GM12891 (cell line): ENCODE data around the gene SERPINA4.

Experiments used
- POLR2A ChIP-seq: IDR thresholded peaks from 2 replicates; pipeline ENCODE4 v1.6.1; 2011; ENCODE audit warnings: low read depth, low read length, control low read depth
- POLR2AphosphoS5 ChIP-seq: IDR thresholded peaks from 2 replicates; pipeline ENCODE4 v1.6.1; 2011; ENCODE audit warnings: low read depth, low read length, control low read depth
- SPI1 ChIP-seq: IDR thresholded peaks from 2 replicates; pipeline ENCODE4 v1.6.1; 2011; ENCODE audit warnings: low read depth, low read length, control low read depth
- TAF1 ChIP-seq: IDR thresholded peaks from 2 replicates; pipeline ENCODE4 v1.6.1; 2011; ENCODE audit warnings: low read depth, low read length, control low read depth

- TF ChIP-seq POLR2A: no peak
- TF ChIP-seq POLR2AphosphoS5: no peak
- no peak for TF ChIP-seq SPI1
- TF ChIP-seq TAF1: no peak
These were observed 58.1 kb downstream of the SERPINA4 start for GRCh38 chr14:94619297-94619696.
